Measurements from ENCODE around the gene TNPO1. TPM values are rescaled to one million over a fixed set of nuclear protein-coding genes. Genes with fewer than 3 reads are reported as not detected.
"Not testable (repeated sequence)": the region's sequence is repeated elsewhere in the genome, so short reads cannot be mapped to it uniquely, and the experiment has no call there.

The TNPO1 gene
- total RNA-seq, 1 experiment from 2014 or later = 185 TPM

DNA sequence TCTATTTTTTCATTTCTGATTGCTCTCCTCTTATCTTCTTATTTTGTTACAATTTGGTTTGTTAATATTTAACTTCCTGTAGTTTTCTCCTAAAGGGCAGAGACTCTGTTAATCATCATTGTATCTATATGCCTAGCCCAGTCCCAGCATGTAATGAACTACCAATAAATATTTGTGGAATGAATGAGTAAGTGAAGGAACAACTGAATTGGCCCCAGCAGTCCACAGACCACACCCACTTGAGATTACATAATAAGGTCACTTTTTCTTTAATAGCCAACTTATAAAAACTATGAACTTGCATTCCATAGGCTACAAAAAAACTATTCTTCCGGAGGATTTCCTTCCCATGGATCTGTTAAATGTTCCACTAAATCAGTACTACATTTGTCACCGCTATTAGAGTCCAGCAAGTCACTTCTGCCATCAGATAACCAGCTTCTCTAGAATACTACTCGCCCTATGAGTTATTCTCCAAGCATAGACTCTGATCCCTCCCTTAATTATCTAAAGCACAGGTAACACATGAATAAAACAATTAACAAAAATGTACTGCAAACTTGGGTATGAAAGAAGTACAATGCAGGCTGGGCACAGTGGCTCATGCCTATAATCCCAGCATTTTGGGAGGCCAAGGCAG, 27.5 kb upstream of the TNPO1 start:
- Histone ChIP-seq H3K4me3 (no peak overlapping the region), H4K20me1 (ENCODE audit: insufficient read depth) (no peaks in the 10 kb centered on the region), H3K36me3 (ENCODE audit: low read depth) (no peaks in the 10 kb centered on the region), H3K4me2 (no peak overlapping the region), H3K27me3 (ENCODE audit: insufficient read depth, low read depth) (no peaks in the 10 kb centered on the region), H3K9me3 (ENCODE audit: insufficient read depth, low read depth) (no peaks in the 10 kb centered on the region), H2AFZ (no peak overlapping the region), H3K27ac (no peak overlapping the region), H3K9me2 (ENCODE audit: insufficient read depth) (no peaks in the 10 kb centered on the region), H3K79me2 (ENCODE audit: low read depth) (no peaks in the 10 kb centered on the region), H3K4me1 (replicated peaks; ENCODE audit: insufficient read depth) (peaks cover 10% of the 10 kb centered on the region), H3F3A (ENCODE audit: insufficient read depth, low read depth) (peaks cover 7% of the 10 kb centered on the region; the same call in 1 of the 2 replicates)
- peak in 1 of 2 experiments; percentile 53 for DNase-seq
- POLR2A ChIA-PET (ENCODE audit: unreplicated experiment) = no interaction called here
- intact Hi-C loops (cut with micrococcal nuclease; ENCODE audit: unreplicated experiment) = no loop called here
- no TSS peak for BruUV-seq (replicated peaks)
- TF ChIP-seq, protein P1, sequence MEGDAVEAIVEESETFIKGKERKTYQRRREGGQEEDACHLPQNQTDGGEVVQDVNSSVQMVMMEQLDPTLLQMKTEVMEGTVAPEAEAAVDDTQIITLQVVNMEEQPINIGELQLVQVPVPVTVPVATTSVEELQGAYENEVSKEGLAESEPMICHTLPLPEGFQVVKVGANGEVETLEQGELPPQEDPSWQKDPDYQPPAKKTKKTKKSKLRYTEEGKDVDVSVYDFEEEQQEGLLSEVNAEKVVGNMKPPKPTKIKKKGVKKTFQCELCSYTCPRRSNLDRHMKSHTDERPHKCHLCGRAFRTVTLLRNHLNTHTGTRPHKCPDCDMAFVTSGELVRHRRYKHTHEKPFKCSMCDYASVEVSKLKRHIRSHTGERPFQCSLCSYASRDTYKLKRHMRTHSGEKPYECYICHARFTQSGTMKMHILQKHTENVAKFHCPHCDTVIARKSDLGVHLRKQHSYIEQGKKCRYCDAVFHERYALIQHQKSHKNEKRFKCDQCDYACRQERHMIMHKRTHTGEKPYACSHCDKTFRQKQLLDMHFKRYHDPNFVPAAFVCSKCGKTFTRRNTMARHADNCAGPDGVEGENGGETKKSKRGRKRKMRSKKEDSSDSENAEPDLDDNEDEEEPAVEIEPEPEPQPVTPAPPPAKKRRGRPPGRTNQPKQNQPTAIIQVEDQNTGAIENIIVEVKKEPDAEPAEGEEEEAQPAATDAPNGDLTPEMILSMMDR (conservative IDR thresholded peaks at IDR 0.05) = no peak
- no peak for TF ChIP-seq EZH2 (IDR thresholded peaks at IDR 0.05; ENCODE audit: low read depth)
- CTCF ChIA-PET = no interaction called here

DNA sequence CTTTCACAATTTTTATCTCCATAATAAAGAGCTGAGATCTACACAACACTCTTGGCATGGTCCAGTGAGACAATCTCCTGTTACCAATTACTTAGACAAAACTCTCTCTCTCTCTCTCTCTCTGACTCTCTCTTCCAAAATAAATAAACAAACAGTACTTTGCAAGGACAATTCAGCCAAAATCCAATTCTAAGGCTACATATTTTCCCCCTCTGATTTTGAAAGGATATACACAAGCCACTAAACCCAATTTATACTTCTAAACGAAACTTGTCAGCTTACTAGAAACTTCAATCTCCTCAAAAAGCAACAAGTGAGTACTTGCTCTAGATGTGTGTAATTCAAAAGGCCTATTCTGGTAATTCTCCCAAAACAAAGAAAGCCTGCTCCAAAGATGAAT, 26.3 kb upstream of the TNPO1 start:
- BruUV-seq (replicated peaks) = no TSS peak
- CTCF ChIA-PET = no interaction called here
- POLR2A ChIA-PET (ENCODE audit: unreplicated experiment) = no interaction called here

GRCh38 chr5:72792662-72793061, 23.8 kb upstream of the TNPO1 start:
- BruUV-seq (replicated peaks); intact Hi-C loops (cut with micrococcal nuclease; ENCODE audit: unreplicated experiment); H3K36me3 ChIP-seq (ENCODE audit: low read depth); DNase-seq; H3K9me2 ChIP-seq (ENCODE audit: insufficient read depth); H3F3A ChIP-seq (ENCODE audit: insufficient read depth, low read depth); POLR2A ChIA-PET (ENCODE audit: unreplicated experiment); H3K79me2 ChIP-seq (ENCODE audit: low read depth); H3K27ac ChIP-seq; H3K27me3 ChIP-seq (ENCODE audit: insufficient read depth, low read depth); H3K4me2 ChIP-seq; H3K4me3 ChIP-seq; H2AFZ ChIP-seq; H3K9me3 ChIP-seq (ENCODE audit: insufficient read depth, low read depth); H4K20me1 ChIP-seq (ENCODE audit: insufficient read depth); CTCF ChIA-PET: not testable (repeated sequence)
- H3K4me1 ChIP-seq (replicated peaks; ENCODE audit: insufficient read depth) = peaks cover 10% of the 10 kb centered on the region

More for the DNA sequence above, 26.3 kb upstream of the TNPO1 start:
- Histone ChIP-seq H3K9me3 (ENCODE audit: insufficient read depth, low read depth) (no peaks in the 10 kb centered on the region), H3K4me1 (replicated peaks; ENCODE audit: insufficient read depth) (peaks cover 10% of the 10 kb centered on the region), H3K4me2 (no peak overlapping the region), H3K27ac (no peak overlapping the region), H2AFZ (no peak overlapping the region), H3K9me2 (ENCODE audit: insufficient read depth) (no peaks in the 10 kb centered on the region), H3K79me2 (ENCODE audit: low read depth) (no peaks in the 10 kb centered on the region), H3K4me3 (no peak overlapping the region), H3K36me3 (ENCODE audit: low read depth) (no peaks in the 10 kb centered on the region), H3K27me3 (ENCODE audit: insufficient read depth, low read depth) (no peaks in the 10 kb centered on the region), H4K20me1 (ENCODE audit: insufficient read depth) (no peaks in the 10 kb centered on the region), H3F3A (ENCODE audit: insufficient read depth, low read depth) (peaks cover 7% of the 10 kb centered on the region; the same call in 1 of the 2 replicates)
- intact Hi-C loops (cut with micrococcal nuclease; ENCODE audit: unreplicated experiment) = no loop called here
- no peak for DNase-seq
- no peak for TF ChIP-seq EZH2 (IDR thresholded peaks at IDR 0.05; ENCODE audit: low read depth)
- TF ChIP-seq, protein P1 (conservative IDR thresholded peaks at IDR 0.05) = no peak

- no peak for TF ChIP-seq EZH2 (IDR thresholded peaks at IDR 0.05; ENCODE audit: low read depth)
- TF ChIP-seq, protein P1 (conservative IDR thresholded peaks at IDR 0.05) = no peak
- H3K4me2 ChIP-seq = no peak overlapping the region
- no peak overlapping the region for H2AFZ ChIP-seq
- H3K27ac ChIP-seq = no peak overlapping the region
- intact Hi-C loops (cut with micrococcal nuclease; ENCODE audit: unreplicated experiment) = no loop called here
- DNase-seq = no peak
- ChIA-PET CTCF (interaction anchor here (0.5 kb wide), 1 partner anchor 70 kb away, joined by 3 read pairs; no protein-coding TSS in a partner anchor), POLR2A (ENCODE audit: unreplicated experiment) (no interaction called here)
- no peaks in the 10 kb centered on the region for H3F3A ChIP-seq (ENCODE audit: insufficient read depth, low read depth)
- H3K36me3 ChIP-seq (ENCODE audit: low read depth) = no peaks in the 10 kb centered on the region
- H3K4me1 ChIP-seq (replicated peaks; ENCODE audit: insufficient read depth) = no peaks in the 10 kb centered on the region
- no peaks in the 10 kb centered on the region for H4K20me1 ChIP-seq (ENCODE audit: insufficient read depth)
- no peaks in the 10 kb centered on the region for H3K79me2 ChIP-seq (ENCODE audit: low read depth)
- no peaks in the 10 kb centered on the region for H3K27me3 ChIP-seq (ENCODE audit: insufficient read depth, low read depth)
- H3K9me2 ChIP-seq (ENCODE audit: insufficient read depth) = no peaks in the 10 kb centered on the region
- no TSS peak for BruUV-seq (replicated peaks)
- no peaks in the 10 kb centered on the region for H3K9me3 ChIP-seq (ENCODE audit: insufficient read depth, low read depth)
- no peak overlapping the region for H3K4me3 ChIP-seq
Observed at GRCh38 chr5:72796001-72796400, 20.5 kb upstream of the TNPO1 start.
